ENCODE results near the gene CDC73.
A peak's percentile ranks its signal among the peaks of the same experiment; 100 is the strongest.
"Not testable (repeated sequence)": the region's sequence is repeated elsewhere in the genome, so short reads cannot be mapped to it uniquely, and the experiment has no call there.

CDC73 gene

GRCh38 chr1:193114485-193115095, 7.2 kb upstream of the CDC73 start:
- DNase-seq: no peak

- DNase-seq: no peak
Observed at GRCh38 chr1:193115629-193116227, 6.1 kb upstream of the CDC73 start.

- not testable (repeated sequence) for DNase-seq
Observed at GRCh38 chr1:193117167-193117566, 4.7 kb upstream of the CDC73 start.

- DNase-seq: no peak
Observed at GRCh38 chr1:193118194-193118593, 3.6 kb upstream of the CDC73 start.

GRCh38 chr1:193118803-193119730, 2.8 kb upstream of the CDC73 start:
- no peak for DNase-seq

GRCh38 chr1:193120604-193121166, 1.1 kb upstream of the CDC73 start:
- DNase-seq: no peak

- DNase-seq: no peak
Observed at GRCh38 chr1:193123751-193124150, 1.9 kb downstream of the CDC73 start.

- DNase-seq: no peak
Observed at GRCh38 chr1:193125369-193125768, 3.5 kb downstream of the CDC73 start.

GRCh38 chr1:193131266-193131860, 9.5 kb downstream of the CDC73 start:
- DNase-seq: no peak

- DNase-seq: no peak
Observed at GRCh38 chr1:193140254-193140653, 18.4 kb downstream of the CDC73 start.

- no peak for DNase-seq
Observed at GRCh38 chr1:193141804-193142203, 20.0 kb downstream of the CDC73 start.

- no peak for DNase-seq
Observed at GRCh38 chr1:193142409-193142808, 20.6 kb downstream of the CDC73 start.

GRCh38 chr1:193143285-193143684, 21.5 kb downstream of the CDC73 start:
- DNase-seq: peak; percentile 24

- DNase-seq: no peak
Observed at GRCh38 chr1:193144361-193144938, 22.6 kb downstream of the CDC73 start.

- no peak for DNase-seq
Observed at GRCh38 chr1:193144999-193145398, 23.2 kb downstream of the CDC73 start.

- DNase-seq: no peak
Observed at GRCh38 chr1:193156117-193156821, 34.4 kb downstream of the CDC73 start.

GRCh38 chr1:193156822-193157142, 35.0 kb downstream of the CDC73 start:
- no peak for DNase-seq

GRCh38 chr1:193157360-193157759, 35.5 kb downstream of the CDC73 start:
- no peak for DNase-seq

- no peak for DNase-seq
Observed at GRCh38 chr1:193176113-193176512, 54.3 kb downstream of the CDC73 start.

GRCh38 chr1:193176788-193177187, 55.0 kb downstream of the CDC73 start:
- no peak for DNase-seq

GRCh38 chr1:193179094-193179493, 57.3 kb downstream of the CDC73 start:
- no peak for DNase-seq

- DNase-seq: no peak
Observed at GRCh38 chr1:193181536-193181935, 59.7 kb downstream of the CDC73 start.

Data from NCI-H1694 (cell line).